ENCODE measurements around the gene KMT2E.

KMT2E gene

GRCh38 chr7:105131890-105132289 is 117.9 kb downstream of the KMT2E start:
- DNase-seq, result no peak

- DNase-seq, result no peak
Measured at GRCh38 chr7:105132335-105132734, 118.3 kb downstream of the KMT2E start.

- DNase-seq, result no peak
Measured at GRCh38 chr7:105132835-105133234, 118.8 kb downstream of the KMT2E start.

DNA sequence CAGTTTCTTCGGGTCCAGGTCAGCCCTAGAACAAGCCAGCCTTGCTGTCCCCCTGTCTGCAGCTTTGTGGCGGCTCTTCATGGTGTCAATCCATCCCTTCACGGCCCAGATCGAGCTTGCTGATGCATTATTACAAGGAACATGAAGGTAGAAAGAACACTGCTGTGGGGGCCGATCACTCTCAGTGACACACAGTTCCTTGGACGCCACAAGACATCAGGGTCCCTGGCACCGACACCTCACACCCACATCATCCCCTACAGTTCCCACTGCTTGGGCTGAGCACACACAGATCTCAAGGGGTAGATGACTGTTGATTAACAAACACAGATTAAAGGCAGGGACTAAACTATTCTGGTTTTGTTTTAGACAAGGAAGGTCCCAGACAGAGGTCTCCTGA is 119.4 kb downstream of the KMT2E start:
- no peak for DNase-seq

GRCh38 chr7:105133986-105134655 is 120.1 kb downstream of the KMT2E start:
- no peak for DNase-seq

DNA sequence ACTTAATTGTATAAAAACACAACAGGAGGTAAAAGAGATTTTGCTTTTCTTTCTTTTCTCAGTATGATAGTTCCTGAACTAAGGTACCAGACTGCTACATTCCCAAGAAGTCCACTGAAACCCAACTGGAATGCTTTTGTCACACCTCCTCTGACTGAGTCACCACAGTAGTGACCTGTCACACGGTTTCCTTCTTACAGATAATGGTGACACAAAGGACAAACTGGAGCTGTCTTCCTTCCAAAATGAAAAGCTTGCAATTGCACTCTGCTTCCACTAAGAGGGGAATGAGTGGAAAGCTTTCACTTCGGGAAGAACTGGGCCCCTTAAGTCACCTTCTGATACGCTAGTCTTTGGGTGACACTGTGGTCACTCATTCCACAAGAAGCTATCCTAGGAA is 122.2 kb downstream of the KMT2E start:
- DNase-seq, result no peak

- DNase-seq, result no peak
Measured at GRCh38 chr7:105137898-105138297, 123.9 kb downstream of the KMT2E start.

DNA sequence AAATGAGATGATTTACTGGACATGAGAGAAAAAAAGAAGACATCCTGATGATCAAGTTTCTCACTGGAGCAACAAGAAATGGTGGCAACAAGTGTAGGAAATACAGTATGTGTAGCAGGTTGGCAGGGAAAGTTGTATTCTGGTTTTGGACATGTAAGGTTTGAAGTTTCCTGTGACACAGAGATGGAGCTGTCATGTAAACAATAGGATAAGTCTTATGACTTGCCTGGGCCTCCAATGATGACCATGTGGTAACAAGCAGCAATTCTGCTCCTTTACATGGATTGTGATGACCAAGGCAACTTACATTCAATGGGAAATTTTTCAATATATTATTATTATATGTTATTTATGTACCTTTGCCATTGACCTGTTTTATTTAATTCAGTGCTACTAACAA is 125.4 kb downstream of the KMT2E start:
- no peak for DNase-seq

GRCh38 chr7:105141068-105141467 is 127.1 kb downstream of the KMT2E start:
- DNase-seq, result peak in 1 of 2 donors; percentile 9

DNA sequence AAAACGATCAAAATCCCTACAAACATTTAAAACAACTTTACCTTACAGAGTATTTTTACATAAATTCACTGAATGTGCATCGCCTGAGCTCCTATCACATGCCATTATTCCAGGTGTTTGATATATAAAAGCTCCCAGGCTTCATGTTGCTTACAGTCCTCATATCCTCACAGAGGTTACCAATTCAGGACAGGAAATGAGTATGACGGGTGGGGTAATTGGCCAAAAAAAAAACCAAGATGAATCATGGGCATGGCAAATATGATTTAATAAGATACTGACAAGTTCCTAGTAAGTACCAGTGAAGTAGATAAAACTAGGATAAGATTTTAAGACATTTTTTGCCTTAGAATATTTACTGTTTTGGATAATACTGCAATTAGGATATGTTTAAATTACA is 135.8 kb downstream of the KMT2E start:
- no peak for DNase-seq

- DNase-seq, result no peak
Measured at GRCh38 chr7:105151152-105151551, 137.1 kb downstream of the KMT2E start.

DNA sequence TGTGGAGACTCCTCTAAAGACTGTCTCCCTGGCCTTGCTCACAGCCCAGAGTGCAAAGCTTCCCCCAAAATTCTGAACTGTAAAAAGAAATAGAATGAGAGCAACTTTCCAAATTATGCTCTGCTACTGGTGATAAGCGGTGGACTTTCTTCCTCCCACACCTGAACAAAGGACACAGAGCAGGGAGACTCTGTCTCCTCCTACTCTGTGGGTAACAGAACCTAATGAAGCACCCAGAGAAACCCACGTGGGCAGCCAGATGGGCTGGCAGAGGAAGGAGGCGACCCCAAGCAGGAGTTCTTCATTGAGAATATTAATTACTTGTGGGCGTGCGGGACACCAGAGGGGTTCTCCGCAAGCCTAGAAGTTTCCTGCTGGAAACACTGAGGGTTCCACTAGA is 139.5 kb downstream of the KMT2E start:
- no peak for DNase-seq

DNA sequence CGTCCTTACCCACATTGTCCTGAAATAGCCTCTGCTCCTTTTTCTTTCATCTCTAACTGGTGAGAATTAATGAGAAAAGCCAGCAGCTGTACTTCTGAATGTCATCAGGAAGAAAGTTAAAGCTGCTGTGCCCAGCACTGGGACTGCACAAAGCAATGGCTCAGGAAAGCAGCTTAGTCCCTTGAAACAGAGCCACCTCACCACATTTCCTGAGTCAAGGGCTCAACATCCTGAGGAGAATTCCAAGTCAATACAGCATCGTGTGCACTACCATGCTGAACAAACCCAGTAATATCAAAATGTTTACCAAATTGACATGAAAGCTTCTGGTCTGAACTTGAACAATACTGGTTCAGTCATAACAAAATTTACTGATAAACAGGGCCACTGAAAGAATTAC is 140.1 kb downstream of the KMT2E start:
- no peak for DNase-seq

GRCh38 chr7:105156731-105157130 is 142.7 kb downstream of the KMT2E start:
- DNase-seq, result no peak

- no peak for DNase-seq
Measured at GRCh38 chr7:105157278-105157677, 143.3 kb downstream of the KMT2E start.

DNA sequence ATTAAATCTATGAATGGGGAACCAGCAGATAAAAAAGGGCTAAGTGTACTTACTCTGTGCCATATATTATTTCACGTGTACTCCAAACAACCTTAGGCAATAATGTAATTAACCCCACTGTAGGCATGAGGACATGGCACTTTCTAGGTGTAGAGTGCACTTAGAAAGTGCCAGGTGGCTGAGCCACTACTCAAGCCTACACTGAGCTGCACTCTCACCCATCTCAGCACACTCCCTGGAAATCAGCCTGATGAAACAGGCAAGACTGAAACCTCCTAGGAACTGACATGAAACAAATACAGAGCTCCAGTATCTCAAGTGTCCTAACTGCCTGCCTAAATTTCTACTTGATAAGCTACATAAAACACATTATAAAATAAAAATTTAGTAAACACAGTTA is 147.4 kb downstream of the KMT2E start:
- DNase-seq, result no peak
